Superior temporal gyrus (tissue), 1 donor: ENCODE measurements around the gene KCNJ2.

Experiments
- DNase-seq: peaks from one replicate; pipeline ENCODE4 v3.0.0-alpha.2; 2016; ENCODE audit errors: extremely low spot score

KCNJ2 gene

GRCh38 chr17:70158591-70158990, 10.7 kb upstream of the KCNJ2 start:
- DNase-seq: no peak

- no peak for DNase-seq
Observed at GRCh38 chr17:70159980-70160379, 9.4 kb upstream of the KCNJ2 start.

DNA sequence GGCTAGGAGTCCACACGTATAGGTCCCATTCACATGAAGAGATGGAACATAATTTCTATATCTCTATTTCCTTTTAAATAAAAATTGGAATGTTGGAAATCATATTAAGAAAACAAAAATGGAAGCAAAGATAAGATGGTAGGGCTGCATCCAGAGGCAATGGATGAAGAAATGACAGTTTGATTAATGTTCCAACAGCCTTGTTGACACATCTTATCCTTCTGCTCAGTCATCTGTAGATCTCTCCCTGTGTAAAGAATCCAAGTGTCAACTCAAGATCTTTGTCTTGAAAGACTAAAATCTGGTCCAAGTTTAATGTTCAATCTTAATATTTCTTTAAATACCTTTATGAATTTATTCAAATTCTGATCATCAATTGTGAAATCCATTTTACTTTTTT, 7.8 kb upstream of the KCNJ2 start:
- no peak for DNase-seq

DNA sequence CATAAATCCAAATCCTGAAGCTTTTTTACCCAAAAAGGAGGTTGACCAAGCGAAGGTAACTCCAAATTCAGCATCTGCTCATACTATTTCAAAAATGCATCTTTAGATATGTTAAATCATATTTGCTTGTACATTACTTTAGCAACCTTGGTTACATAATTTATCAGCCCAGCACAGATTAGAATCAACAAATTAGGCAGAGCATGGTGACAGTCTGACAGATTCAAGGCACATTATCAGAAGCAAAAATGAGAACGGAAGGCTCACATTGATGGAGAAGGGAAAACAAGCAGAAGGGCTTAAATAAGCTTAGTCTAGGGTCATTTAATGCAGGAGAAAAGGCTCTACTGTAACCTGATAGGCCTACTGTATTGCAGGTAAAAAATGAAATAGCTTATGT, 3.9 kb upstream of the KCNJ2 start:
- DNase-seq: peak; percentile 58

- peak; percentile 65 for DNase-seq
Observed at GRCh38 chr17:70166615-70167014, 2.7 kb upstream of the KCNJ2 start.

- DNase-seq: peak; percentile 94
Observed at GRCh38 chr17:70168044-70168976, 1.0 kb upstream of the KCNJ2 start.

DNA sequence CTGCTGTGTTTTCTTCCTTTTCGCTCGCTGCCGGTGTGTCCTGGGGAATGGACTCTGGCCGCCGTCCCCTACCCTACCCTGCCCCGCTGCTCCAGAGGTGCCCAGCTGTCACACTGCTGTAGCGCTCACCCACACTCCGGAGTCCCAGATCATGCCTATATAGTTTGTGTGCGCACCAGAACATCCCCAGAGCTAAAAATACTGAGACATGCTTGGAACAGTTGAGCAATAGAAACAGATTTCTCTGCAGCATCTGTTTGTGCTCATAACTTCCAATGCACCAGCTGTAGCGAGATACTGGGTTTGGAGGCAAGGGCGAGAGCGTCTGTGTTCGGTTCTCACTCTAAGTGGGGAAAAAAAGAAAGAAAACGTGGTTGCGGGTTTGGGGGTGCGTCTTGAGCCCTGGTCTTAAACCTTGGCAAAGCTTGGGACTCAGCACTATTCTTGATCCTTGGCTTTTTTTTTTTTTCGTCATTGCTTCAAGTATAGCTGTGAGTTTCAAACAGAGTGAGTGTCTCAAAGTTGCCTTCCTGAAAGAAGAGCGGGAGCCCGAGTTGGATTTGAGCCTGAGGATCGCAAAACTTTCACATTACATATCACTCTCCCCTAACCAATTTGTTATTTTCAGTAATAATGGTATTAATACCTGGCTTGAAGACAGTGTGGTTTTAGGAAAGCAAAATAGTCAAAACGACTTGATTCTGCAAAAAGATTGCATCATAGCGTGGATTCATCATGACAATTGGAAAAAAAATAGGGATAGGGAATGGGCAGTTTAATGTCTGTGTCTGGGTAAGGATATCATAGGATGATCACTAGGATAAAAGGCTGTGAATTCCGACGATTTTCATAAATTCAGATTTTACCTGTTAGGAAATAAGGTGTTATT, 621 bp downstream of the KCNJ2 start:
- DNase-seq: peak; percentile 80

DNA sequence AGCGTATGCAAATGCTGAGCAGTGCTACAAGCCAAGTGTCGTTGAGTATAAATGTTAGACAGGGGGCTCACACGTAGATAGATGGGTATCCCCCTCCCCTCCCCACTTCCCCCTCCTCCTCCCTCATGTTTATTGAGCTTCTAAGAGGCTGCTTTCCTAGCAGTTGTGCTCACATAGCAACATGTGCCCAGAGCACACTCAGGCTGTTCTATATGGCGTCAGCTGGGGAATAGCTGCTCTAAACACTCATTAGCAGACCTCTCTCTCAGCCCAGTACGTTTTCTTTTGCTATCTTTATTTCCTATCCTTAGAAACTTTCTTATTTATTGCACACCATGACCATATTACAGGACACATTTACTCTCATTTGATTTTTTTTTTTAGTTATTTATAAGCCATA, 1.8 kb downstream of the KCNJ2 start:
- peak; percentile 75 for DNase-seq

GRCh38 chr17:70172449-70172848, 3.1 kb downstream of the KCNJ2 start:
- DNase-seq: no peak

- no peak for DNase-seq
Observed at GRCh38 chr17:70172923-70173322, 3.6 kb downstream of the KCNJ2 start.

- DNase-seq: no peak
Observed at GRCh38 chr17:70173681-70174080, 4.3 kb downstream of the KCNJ2 start.

GRCh38 chr17:70181376-70181775, 12.0 kb downstream of the KCNJ2 start:
- DNase-seq: no peak

DNA sequence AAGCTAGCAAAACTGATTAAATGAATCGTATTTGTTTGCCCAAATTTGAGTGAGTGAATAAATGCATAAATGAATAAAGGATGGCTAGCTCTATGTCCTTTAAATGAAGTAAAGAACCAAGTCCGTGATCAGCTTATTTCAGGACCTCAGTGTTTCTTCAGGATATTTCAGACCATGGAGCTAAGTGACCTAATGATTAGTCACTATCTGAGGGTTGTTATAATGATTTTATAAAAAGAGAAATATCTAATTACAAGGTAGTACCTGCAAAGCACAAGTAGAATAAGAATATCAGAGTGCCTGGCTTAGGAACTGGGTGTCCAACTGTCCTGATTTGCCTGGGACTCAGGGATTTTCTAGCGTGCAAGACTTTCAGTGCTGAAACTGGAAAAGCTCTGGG, 12.5 kb downstream of the KCNJ2 start:
- DNase-seq: no peak

- no peak for DNase-seq
Observed at GRCh38 chr17:70183508-70183907, 14.2 kb downstream of the KCNJ2 start.

DNA sequence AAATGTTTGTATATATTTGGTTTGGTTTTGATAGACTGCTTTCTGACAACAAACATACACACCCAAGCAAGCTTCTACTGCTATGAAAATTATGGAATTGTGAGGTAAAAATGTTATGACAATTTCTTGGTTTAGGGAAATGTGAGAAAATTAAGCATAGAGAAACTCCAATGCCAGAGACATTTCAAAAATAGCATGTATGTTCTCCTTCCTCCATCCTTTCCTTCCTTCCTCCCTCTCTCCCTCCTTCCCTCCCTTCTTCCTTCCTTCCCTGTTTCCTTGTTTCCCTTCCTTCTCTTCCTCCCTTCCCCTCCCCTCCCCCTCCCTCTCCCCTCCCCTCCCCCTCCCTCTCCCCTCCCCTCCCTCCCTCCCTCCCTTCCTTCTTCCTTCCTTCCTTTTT, 14.9 kb downstream of the KCNJ2 start:
- no peak for DNase-seq

DNA sequence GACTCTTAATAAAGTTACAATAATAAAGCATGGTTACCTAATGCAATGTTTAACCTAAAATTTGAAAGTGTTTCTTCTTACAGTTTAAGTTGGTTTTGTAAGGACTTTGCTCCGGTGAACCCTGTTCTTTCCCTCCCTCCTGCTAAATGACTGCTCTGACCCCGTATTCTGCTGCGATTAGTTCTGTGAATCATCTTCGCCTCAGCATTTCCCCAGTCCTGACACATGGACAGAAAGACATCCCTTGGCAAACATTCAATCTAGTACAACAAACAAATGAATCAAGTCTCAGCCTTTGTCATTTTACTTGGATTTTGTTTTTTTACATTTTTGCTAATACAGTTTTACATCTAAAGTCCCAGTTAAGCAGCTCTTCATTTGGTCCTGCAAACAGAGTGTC, 15.4 kb downstream of the KCNJ2 start:
- DNase-seq: no peak

- DNase-seq: no peak
Observed at GRCh38 chr17:70185285-70185684, 16.0 kb downstream of the KCNJ2 start.

DNA sequence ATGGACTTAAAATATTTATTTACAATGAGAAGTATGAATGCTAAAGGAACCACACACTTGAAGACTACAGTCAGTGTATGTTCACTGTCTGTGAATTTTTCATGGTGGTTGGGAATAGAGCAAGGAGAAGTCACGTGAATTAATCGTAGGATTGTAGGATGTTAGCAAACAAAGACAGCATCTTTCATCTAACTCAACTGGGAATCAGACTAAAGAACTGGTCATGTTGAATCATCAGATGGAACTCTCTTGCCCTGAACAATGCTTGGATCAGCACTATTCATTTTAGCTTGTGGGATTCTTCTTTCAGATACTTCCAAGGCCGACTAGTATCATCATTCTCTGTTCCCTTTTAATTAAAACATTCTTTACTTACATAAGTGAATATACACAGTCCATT, 18.1 kb downstream of the KCNJ2 start:
- DNase-seq: no peak

DNA sequence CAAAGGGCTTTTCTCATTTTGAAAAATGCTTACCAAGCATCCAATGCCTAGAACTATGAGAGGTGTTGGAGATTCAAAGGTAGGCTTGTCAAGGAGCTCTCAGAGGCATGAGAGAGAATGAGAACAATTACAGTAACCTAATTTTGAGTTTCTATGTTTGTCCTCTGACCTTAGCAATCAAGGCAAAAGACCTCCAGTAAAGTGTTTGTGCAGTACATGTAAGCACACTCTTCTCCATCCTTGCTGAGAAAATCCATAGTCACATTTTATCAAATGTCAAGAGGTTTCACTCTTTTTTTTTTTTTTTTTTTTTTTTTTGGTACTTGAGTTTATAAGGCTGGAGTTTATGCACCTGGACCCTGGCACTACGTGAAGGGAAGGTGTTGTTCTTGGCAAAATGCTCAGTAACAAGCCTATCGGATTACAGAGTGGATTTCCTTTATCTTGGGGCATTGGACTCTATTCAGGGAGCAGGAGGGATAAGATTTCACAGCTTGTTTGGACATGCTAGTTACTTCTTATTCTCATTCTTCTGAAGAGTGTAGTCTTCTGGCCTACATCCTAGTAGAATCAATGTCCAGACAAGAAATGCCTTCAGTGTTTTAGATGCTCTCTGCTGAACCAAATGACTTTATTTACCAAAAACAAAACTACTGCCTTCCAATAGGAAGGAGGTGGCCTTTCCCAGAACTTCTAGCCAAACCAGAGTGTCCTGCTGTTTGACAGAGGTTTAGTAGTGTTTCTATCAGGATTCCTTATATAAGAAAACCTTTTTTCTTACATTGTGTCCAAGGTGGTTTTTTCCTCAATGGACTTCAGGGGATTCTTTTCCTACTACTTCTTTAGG, 21.9 kb downstream of the KCNJ2 start:
- DNase-seq: no peak

GRCh38 chr17:70195091-70195490, 25.8 kb downstream of the KCNJ2 start:
- DNase-seq: no peak

- no peak for DNase-seq
Observed at GRCh38 chr17:70201872-70202419, 32.6 kb downstream of the KCNJ2 start.
